Stimulated activated CD4-positive, alpha-beta T cell treated with anti-CD3 and anti-CD28 coated beads, Interleukin-15, amount 100 ng/mL, for 24 hours (primary cell): ENCODE data around the gene SLC22A23.
"Not testable (repeated sequence)": the region's sequence is repeated elsewhere in the genome, so short reads cannot be mapped to it uniquely, and the experiment has no call there.

Experiments used
- DNase-seq: peaks from one replicate; pipeline ENCODE4 v3.0.0-alpha.2; 2020

SLC22A23 gene

DNA sequence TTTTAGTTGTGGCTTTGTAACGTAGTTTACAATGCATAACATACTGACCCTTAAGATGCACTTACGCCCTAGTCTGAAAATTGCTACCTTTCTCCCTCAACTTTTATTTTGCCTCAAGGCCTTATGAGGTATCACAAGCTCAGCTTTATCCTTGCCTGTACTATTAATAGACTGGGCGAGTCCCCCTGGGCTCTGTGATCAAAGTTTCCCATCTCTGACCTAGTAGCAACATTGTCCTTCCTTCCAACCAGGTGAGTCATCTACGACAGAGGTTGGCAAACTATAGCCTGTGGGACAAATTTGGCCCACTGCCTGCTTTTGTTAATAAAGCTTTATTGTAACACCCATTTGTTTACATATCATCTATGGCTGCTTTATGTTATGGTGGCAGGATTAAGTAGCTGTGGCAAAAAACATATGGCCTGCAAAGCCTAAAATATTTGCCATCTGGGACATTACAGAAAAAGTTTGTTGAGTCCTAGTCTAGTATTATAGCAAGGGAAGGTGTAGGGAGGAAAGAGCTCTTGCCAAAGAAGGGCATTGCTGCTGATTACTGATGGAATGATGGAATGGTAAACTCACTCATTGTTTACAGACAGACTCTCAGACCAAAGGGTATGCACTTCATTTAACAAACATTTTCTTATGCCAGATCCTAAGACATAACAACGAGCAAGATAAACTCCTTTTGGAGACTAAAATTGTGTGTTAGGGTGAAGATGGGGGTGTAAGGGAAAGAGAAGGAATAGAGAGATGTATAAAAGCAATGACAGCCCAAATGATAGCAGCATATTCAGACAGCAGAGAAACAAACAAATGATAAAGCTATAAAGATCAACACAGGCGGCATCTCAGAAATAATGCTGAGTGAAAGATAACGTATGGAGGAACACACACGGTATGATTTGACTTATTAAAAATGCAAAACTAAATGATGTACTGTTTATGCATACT lies 74.2 kb downstream of the SLC22A23 start:
- no peak for DNase-seq

DNA sequence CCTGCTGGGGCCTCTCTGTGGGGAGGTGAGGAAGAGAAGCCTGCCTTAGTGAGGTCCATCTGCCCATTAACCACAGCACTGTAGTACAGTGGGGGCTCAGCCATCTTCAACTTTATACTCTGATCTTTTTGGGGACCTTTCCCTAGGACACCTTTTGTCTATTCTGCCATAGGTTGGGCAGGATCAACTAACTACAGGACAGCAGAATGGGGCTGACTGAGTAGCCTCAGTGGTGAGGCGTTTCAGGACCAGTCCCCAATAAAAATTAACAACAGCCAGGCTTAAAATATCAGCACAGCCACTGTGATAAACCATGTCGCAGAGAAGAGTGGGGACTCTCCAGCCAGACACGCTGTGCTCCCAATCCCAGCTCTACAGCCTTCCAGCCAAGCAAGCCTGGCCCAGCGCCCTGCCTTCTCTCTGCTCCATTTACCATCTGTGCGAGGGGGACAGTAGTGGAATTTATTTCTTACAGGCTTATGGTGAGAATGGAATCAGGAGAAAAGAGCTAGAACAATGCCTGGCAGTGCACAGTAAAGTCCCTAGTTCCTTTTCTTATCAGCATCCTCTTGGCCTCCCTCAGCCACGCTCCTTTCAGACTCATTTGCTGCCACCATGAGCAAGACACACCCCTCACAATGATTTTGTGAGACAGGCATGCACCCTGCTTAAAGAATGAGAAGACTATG lies 75.5 kb downstream of the SLC22A23 start:
- DNase-seq, result no peak

DNA sequence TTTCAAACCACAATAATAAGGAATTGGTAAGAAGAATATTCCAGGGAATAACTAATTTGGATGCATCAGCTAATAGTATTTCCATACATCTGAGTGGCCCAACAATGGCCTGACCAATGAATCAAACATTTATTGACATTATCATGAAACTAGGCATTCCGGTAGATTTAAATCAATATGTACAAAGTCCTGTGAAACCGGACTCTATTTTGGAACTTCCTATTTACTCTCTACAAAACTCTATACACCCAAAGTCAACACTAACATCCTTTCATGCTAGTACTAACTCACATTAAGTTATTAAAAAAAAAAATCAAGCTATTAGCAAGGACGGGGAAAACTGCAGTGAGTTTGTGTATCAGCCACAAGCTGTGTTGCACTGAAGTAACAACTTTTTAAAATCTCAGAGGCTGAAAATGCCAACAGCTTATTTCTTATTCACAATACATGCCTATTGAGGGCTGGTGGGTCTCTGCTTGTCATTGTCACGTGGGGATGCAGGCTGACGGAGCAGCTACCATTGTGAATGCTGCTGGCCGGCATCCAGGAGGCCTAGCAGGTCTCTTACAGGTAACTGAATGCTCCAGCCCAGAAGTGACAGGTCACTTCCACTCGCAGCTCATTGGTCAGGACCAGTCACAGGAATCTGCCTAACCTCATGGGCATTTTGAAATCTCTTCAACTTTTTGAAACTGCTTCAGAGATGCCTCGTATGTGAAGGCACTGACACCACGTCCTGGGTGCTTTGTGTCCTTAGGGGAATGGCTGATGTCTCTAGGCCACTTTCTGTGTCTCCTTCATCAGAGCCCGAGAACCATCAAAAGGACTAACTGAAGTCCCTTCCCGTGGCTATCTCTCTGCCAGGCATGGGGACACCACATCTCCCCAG lies 76.3 kb downstream of the SLC22A23 start:
- no peak for DNase-seq

DNA sequence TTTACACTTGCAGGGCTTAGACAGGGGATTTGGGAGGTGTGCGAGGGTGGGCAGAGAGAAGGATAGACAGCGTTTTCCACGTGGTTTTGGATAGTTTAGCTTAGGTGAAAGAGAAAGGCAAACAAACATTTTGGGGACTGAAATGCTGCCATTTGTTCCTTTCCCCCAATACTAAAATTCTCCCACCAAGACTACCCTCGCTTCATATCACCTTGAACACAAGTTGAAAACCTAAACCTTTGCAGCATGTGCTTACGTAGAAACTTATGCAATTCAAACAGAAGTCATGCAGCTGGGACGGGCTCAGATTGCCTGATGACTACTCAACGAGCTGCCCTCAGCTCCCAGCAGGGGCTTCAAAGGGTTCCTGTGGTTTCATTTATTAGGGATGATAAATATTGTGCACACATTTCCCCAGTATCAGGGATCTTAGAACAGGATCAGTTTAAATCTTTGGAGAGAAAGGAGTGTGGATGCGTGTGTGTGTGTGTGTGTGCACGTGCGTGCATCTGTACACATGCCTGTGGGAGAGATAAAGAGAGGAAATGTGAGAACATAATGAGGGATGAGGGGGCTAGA lies 77.3 kb downstream of the SLC22A23 start:
- no peak for DNase-seq

DNA sequence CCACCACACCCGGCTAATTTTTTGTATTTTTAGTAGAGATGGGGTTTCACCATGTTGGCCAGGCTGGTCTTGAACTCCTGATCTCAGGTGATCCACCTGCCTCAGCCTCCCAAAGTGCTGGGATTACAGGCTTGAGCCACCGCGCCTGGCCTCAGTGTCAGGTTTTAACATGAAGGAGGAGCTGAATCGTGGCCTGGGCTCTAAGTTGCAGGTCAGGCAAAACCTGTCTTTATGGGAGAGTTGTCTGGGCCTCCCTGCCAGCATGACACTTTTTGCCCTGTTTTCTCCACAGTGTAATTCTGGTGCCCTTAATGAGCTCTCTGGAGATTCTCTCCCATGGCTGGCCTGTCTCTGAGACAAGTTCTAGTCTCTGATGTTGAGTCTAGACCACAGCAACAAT lies 78.0 kb downstream of the SLC22A23 start:
- DNase-seq, result not testable (repeated sequence)

DNA sequence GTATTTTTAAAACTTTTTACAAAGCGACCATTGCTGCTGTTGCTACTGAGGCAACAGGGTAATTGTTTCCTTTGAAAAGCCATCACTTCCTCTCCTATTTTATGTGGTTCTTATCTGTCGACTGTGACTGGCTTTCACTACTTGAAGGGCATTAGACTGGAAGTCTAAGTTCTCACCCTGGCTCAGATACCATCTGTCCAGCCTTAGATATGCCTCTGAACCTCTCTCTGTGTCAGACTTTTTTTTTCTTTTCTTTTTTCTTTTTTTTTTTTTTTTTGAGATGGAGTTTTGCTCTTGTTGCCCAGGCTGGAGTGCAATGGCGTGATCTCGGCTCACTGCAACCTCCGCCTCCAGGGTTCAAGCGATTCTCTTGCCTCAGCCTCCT lies 78.5 kb downstream of the SLC22A23 start:
- DNase-seq, result not testable (repeated sequence)

DNA sequence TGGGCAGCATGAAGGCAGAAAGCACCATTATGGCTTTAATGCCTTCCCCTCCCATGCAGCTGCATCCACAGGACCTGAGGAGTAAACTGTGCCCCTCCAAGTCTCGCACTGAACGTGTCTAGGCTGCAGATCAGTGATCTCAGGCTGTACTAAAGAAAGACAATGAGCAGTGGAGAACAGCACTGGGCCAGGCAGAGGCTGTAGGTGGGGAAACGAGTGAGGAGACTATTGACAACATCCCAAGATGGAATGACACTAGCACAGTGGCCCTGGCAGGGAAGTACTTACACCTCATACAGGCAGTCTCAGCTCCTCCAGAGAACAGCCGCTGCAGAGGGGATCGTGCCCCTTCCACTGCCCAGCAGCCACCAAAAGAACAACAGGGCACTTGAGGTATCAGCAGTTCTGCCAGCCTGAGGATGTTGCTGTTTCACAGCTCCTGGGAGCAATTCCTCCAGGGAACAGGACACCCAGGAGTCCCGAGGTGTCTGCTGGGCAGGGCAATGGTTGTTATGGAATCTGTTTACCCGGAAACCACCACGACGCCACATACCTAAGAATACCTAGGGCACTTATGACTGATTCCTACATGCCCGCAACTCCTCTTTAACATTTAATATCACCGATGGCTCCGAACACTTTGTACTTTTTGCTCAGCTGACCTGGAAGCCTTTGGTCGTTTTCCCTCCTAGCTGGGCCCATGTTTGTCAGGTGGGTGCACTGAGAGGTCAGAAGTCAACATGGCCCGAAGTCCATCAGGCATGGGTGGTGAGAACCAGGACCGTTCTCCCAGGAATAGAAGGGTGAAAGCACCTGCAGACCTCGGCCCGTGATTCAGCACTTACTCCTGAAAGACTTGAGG lies 79.1 kb downstream of the SLC22A23 start:
- peak; percentile 8 for DNase-seq

DNA sequence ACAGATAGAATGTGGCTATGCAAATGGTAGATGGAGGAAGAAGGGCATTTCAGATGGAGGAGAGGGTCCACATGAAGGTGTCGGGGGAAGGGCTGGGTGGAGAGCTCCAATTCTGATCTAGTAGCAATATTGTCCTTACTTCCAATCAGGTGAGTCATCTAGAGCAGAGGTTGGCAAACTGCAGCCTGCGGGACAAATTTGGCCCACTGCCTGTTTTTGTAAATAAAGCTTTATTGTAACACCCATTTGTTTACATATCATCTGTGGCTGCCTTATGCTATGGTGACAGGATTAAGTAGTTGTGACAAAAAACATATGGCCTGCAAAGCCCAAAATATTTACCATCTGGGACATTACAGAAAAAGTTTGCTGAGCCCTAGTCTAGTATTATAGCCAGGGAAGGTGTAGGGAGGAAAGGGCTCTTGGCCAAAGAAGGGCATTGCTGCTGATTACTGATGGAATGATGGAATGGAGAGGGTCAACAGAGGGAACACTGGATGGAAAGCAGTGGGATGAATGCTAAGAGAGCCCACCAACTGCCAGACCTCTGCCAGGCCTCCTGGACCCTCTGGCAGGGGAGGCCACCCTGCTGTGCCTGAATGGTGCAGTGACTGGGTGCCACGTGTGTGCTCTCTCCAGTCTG lies 79.8 kb downstream of the SLC22A23 start:
- no peak for DNase-seq

DNA sequence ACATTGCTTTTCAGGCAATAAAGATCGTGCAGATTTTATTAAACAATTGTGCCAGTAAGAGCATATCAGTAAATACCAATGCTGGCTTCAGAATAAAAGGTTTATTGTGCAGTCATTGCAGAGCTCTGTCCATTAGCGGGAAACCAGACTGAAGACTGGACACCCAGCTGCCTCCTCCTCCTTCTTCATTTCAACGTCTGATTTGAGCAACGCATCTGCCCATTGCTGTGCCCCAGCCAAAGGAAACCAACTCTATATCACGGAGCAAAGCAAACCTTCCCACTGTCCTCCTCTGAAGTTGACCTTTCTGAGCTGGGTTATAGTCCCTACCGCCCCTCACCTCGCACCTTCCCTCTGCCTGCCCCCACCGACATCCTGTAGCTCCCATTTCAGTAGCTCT lies 80.8 kb downstream of the SLC22A23 start:
- no peak for DNase-seq

DNA sequence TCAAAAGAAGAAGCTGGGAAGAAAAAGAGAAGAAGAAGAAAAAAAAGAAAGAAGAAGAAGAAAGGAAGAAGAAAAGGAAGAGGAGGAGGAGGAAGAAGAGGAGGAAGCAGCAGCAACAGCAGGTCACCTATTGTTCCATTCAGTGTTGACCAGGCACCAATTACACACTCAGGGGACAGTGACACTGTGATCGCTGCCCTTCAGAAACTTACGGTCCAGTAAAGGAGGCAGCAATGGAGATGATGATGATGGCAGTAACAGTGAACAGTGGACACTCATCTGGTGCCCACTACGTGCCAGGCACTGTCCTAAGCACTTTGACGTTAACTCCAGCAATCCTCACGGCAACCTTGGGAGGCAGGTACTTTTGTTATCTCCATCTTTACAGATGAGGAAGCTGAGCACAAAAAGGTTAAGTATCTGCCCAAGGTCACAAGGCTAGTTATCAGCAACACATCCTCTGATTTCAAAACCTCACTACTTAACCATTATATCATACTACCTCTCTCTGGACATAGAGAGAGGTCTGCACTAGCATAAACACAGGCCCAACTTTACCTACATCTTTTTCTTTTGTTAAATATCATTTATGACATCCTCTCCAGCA lies 83.2 kb downstream of the SLC22A23 start:
- DNase-seq, result no peak

DNA sequence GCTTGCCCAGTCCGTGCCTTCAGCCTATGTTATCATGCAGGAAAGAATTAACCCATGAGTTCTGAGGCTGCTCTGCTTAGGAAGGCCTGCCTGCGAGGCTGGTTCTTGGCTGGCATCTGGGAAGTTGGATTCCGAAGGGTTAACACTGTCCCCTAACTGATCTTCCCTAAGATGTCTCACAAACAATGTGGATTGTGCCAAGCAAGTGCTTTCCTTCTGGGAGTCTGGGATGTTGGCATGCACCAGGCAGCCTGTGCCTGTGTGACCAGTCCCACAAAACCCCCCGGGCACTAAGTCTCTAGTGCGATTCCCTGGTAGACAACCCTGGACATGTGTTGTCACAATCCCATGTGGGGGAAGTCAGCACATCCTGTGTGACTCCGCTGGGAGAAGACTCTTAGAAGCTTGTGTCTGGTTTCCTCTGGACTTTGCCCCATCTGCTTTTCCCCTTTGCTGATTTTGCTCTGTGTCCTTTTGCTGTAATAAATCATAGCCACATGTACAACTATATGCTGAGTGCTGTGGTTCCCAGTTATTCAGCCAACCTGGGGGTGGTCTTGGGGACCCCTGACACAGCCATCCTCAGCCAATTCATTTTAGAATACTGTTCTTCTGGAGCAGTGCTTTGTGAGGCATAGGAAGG lies 83.8 kb downstream of the SLC22A23 start:
- DNase-seq, result no peak

DNA sequence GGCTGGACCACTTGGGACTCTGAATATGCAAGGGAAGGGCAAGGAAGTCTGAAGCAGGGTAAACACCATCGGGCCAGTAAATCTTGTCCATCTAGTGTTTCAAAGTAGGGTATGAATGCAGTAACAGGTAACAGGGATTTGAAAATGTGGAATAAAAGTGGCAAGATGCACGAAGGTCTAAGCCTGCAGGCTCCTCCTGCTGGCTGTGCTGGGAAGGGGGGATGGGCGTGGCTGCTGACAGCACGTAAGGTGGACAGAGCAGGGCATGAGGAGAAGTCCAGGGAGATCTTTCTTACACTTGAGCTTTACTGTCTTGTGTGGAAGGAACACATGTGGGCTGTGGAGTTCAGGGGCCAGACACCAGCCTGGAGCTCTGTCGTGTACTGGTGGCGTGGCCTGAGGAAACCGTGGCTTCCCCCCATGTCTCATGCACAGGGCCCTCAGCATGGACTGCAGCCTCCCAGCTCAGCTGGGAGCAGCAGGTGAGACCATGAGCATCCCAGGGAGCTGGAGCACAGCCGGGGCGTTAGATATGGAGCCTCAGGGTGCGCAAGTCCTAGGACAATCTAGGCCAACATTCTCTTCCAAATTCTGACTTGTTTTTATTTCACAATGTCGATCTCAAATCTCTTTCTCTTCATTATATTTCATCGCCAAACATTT lies 84.5 kb downstream of the SLC22A23 start:
- no peak for DNase-seq

DNA sequence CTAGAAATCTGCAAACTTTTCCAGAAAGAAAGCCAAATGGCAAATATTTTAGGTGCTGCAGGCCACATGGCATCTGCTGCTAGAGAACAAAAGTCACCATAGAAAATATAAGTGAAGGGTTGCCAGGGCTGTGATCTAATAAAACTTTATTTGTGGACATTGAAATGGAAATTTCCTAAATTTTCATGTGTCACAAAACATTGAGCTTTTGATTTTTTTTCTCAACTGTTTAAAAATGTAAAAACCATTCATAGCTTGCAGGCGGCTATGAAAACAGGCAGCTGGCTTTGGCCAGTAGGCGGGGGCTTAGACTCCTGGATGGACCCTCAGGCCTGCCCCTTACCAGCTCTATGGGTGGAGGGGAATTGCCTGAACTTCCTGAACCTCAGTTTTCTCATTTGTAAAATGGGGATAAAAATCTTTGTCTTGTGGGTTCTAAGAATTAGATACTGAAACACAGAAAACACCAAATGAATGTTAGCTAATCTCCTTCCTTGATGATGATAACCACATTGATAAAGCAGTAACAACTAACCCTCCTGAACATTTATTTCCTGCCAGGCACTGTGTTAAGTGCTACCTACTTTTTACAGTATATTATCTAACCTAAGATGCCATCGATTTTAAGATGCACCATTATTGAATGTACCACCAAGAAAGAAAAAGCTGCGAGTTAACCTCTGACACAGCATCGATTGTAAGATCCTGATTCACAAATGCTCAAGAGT lies 85.5 kb downstream of the SLC22A23 start:
- no peak for DNase-seq

DNA sequence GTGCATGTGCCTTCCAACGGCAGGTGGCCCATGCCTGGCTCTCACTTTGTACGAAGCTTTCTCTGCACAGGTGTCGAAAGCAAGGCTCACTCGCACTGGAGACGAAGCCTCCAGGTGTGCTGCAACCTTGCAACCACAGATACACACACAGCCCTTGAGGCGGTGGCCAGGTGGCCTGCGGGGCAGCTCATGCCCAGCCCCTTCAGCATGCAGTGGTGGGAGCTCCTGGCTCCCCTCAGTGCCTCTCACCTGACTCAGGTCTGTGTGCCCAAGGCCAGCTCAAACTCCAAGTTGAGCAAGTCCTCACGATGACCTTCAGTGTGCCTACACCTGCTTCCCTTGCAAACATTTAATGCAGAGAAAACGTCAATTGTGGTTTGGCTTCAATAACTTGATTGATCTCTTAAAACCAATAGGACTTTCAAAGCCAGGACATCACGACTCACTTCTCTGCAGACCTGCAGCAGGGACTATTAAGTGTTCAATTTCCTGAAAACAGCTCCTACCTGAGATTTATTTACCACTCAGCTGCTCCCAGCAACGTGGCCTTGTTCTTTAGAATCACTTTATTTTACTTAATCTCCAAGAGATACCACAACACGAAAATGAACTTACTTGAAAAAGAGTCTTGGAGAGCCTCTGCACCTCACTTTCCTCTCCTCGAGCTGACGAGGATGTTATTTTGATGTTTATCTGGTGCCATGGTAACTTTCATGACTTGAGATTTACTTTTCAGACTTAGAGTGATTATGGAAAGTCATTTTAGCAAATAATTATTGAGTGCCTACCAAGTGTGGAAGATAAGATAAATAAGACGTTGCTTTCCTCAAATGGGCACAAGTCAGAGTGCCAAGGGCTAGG lies 86.3 kb downstream of the SLC22A23 start:
- peak; percentile 25 for DNase-seq

DNA sequence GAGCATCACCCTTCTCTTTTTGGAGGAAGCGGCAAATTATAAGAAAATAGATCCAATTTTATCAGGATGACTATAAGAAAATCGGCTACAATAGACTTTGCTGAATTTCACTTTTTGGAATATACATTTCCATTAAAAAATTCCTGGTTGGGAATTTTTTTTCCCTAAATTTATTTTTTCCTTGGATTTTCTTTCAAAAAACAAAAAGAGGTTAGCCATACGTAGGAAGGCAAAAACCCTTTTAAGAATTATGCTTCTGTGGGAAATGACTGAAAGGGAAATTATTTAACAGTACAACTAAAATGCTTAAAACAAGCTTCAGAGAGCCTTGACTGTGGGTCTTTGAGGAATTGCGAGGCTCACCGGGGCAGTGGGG lies 86.9 kb downstream of the SLC22A23 start:
- no peak for DNase-seq

DNA sequence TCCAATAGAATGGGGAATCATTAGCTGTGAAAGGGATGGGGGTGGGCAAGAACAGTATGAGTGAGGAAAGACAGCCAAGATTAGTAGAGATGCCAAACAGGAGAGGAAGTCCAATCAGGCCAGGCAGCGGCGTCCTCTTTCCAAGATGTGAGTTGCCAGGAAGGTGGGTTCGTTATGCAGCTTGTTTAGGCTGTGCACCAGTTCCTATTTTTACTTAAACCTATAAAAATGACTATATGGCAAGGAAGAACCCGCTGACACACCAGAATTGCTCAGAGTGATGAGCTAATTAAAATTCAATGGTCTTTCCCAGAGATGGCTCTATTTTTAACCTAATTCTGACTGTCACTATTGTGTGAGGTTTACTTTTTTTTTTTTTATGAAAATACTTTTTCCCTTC lies 88.2 kb downstream of the SLC22A23 start:
- DNase-seq, result no peak

DNA sequence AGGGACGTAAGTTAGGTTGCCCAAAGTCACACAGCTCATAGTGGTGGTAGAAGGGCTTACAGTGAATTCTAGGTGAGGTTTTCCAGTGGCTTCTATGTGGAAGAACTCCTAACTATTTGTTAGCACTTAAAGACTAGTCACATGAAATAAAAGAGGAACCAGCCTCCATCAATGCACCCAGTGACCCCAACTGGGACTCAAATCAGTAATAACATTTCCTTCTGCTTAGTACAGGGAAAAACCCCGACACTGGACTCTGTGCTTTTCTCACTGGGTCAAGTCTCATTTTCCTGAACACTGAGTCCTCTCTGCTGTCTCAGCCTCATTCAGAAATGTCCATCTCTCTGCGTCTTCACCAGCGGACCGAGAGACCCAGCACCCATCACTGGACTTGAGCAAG lies 89.2 kb downstream of the SLC22A23 start:
- no peak for DNase-seq
